ENCODE data around the gene MOCS3.

GRCh38 chr20:51002633-51003032 is 44.0 kb downstream of the MOCS3 start:
- TF ChIP-seq, protein P1, sequence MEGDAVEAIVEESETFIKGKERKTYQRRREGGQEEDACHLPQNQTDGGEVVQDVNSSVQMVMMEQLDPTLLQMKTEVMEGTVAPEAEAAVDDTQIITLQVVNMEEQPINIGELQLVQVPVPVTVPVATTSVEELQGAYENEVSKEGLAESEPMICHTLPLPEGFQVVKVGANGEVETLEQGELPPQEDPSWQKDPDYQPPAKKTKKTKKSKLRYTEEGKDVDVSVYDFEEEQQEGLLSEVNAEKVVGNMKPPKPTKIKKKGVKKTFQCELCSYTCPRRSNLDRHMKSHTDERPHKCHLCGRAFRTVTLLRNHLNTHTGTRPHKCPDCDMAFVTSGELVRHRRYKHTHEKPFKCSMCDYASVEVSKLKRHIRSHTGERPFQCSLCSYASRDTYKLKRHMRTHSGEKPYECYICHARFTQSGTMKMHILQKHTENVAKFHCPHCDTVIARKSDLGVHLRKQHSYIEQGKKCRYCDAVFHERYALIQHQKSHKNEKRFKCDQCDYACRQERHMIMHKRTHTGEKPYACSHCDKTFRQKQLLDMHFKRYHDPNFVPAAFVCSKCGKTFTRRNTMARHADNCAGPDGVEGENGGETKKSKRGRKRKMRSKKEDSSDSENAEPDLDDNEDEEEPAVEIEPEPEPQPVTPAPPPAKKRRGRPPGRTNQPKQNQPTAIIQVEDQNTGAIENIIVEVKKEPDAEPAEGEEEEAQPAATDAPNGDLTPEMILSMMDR (conservative IDR thresholded peaks at IDR 0.05; ENCODE audit: low read depth, low read length), result no peak
- TF ChIP-seq CEBPB (IDR thresholded peaks at IDR 0.05; ENCODE audit: low read depth, low read length) (no peak), POLR2A (IDR thresholded peaks at IDR 0.05; ENCODE audit: low read depth, low read length) (no peak), MAFK (IDR thresholded peaks at IDR 0.05; ENCODE audit: low read depth, low read length) (no peak), RCOR1 (IDR thresholded peaks at IDR 0.05; ENCODE audit: insufficient replicate concordance, low read length) (no peak)
